ENCODE data around the gene CLIC6.

CLIC6 gene

GRCh38 chr21:34668803-34669148 is at the start of gene CLIC6:
TSS of gene CLIC6 (plus strand) at chr21:34668994. CDS start at chr21:34669389, 395 bp downstream.
- DNase-seq (ENCODE audit: low spot score) = no peak

- DNase-seq (ENCODE audit: low spot score) = no peak
Observed at GRCh38 chr21:34619841-34620665, 48.7 kb upstream of the CLIC6 start.

- DNase-seq (ENCODE audit: low spot score) = no peak
Observed at GRCh38 chr21:34621434-34622350, 47.1 kb upstream of the CLIC6 start.

GRCh38 chr21:34623516-34623915 is 45.3 kb upstream of the CLIC6 start:
- DNase-seq (ENCODE audit: low spot score) = no peak

GRCh38 chr21:34625030-34625593 is 43.7 kb upstream of the CLIC6 start:
- no peak for DNase-seq (ENCODE audit: low spot score)

DNA sequence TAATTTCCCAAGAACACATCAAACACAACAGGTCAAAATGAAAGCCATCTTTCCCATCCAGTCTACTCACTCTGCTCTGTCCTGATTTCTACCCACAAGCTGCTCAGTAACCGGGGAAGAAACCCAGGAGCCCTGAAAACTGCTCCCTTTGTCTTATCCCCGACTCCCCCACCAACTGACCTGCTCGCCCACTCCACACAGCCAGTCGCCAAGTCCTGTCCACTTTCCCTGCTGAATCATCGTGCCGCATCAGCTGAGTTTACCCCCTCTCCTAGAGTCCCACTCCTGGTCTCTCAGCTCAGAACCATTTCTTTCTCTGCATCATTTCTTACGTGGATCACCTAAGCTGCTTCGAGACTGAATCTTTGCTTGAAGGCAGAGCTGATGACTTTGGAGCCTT is 42.7 kb upstream of the CLIC6 start:
- DNase-seq (ENCODE audit: low spot score) = no peak

DNA sequence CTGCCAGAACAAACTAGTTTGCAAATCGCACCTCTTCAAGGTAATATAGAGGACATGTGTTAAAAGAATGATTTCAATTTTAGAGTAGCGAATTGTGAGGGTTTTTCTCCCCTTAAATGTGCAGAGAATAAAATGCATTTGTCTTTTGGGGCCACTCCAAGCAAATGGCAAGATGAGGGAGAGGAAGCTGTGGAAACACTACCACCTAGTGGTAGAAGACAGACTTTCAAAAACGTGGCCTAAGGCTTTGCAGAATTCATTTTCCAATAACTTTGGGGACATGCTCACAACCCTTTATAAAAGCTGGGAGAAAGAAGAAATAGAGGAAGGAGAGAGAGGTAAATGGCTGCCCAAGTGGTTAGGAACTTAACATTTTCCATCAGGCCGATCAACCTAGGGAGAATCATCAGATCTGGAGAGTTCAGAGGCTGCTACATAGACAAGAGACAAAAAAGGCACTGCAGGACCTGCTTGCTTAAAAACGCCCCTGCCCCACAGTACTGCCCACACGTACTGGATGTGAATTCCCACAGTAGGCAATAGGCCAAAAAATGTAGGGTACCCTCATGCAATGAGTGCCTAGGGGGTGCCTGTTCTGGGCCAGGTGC is 38.2 kb upstream of the CLIC6 start:
- peak; percentile 78 for DNase-seq (ENCODE audit: low spot score)

DNA sequence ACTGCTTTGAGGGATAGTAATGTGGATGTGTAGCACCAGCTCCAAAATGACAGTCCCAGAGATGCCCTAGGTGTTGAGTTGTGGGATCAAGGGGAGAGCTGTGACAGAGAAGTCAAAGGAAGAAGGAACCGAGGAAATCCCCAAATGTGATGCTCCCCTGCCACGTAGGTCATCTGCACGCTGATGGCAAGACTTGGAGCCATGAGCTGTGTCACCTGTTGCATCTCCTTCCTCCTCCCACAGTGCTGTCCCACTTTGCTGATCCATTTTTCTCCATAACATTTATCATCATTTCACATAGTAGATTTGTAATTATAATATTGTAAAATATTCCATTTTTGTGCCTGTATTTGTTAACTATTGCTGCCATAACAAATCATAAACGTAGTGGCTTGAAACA is 36.3 kb upstream of the CLIC6 start:
- no peak for DNase-seq (ENCODE audit: low spot score)

- DNase-seq (ENCODE audit: low spot score) = peak; percentile 40
Observed at GRCh38 chr21:34635307-34635706, 33.5 kb upstream of the CLIC6 start.

GRCh38 chr21:34636961-34637360 is 31.8 kb upstream of the CLIC6 start:
- DNase-seq (ENCODE audit: low spot score) = no peak

DNA sequence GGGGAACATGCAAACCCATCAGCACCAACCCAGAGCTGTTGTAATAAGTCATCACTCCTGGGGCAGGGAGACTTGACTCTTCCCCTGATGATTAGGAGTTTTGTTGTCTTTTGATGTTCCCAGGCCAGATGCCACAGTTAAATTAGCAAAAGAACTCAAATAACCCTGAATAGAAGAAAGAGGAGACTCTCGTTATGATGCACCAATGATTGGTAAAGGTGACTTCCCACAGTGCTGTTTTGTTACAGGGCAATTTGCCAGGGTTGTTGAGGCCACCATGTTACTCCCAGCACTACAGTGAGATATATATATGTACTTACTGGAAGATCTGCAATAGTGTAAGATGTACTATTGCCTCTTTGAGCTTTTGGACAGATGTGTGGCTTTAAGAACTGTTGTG is 29.5 kb upstream of the CLIC6 start:
- no peak for DNase-seq (ENCODE audit: low spot score)

- no peak for DNase-seq (ENCODE audit: low spot score)
Observed at GRCh38 chr21:34639882-34640788, 28.7 kb upstream of the CLIC6 start.

DNA sequence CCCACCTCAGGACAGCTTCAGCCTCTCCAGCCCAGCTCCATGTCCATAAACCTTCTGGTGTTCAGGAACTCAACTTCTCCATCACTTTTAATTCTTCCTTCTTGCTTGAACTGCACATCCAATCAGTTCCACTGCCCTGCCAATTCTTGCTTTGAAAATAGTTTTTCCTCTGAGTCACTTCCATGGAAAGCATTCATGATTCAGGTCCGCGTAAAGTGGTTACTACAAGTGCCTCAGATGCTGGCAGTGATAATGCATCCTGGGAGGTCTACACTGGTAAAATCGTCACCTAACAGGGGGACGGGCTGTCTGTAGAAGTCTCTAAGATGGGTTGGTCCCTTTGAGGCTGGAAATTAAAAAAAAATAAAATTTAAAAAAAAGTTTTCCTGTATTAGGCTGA is 27.9 kb upstream of the CLIC6 start:
- no peak for DNase-seq (ENCODE audit: low spot score)

DNA sequence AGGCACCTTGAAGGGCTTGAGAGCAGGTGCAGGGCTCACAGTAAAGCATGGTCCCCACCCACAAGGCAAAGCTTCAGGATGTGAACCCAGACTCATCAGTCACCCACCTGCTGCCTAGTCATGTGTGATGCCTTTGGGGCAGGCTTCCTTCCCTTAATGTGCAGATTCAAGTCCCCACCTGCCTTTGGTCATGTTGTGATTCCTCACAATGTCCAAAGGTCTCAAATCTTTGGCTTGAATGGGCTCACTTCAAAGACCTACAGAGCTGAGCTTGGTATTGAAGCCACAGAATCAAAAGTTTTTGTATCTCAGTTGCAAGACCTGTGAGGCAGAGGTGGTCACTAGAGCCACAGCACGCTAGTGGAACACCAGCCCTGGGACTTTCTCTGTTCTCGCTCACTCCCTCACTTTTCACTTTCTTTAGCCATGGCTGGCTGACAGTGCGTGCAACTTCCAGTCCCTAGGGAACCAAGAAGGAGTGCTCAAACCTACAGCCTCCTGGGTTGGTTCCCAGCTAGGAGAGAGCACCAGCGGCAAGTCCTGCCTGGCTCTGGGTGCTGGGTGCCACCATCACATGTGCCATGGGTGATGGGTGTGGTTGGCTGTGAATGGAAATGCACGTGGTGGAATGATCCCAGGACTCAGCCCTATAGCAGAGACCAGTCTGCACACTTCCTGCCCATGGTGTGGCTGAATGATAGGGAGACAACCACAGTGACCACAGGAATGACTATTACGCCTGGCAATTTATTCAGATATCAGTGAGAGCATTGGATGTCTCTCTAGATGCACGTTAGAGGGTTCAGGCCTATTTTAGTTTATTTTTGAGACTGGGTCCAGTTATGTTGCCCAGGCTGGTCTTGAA is 26.4 kb upstream of the CLIC6 start:
- no peak for DNase-seq (ENCODE audit: low spot score)

- DNase-seq (ENCODE audit: low spot score) = no peak
Observed at GRCh38 chr21:34644825-34645224, 24.0 kb upstream of the CLIC6 start.

GRCh38 chr21:34647555-34647954 is 21.2 kb upstream of the CLIC6 start:
- DNase-seq (ENCODE audit: low spot score) = no peak

GRCh38 chr21:34648739-34649297 is 20.0 kb upstream of the CLIC6 start:
- no peak for DNase-seq (ENCODE audit: low spot score)

DNA sequence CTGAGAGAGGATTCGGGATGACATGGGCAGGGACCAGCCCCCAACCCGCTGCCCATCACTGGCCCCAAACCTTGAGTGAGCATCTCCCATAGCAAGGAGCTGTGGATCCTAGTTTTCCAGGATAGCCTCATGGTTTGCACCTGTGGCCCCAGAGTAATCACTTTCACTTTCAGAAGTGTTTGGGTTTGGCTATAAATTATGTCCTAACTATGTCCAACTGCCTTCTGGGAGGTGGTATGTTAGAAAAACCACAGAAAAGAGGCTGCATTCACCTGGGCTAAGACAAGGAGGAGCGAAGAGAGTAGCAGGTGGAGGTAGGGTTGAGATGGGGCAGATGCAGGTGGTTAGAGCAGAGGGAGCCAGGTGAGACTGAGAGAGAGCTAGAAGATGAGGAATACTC is 19.4 kb upstream of the CLIC6 start:
- DNase-seq (ENCODE audit: low spot score) = no peak

- DNase-seq (ENCODE audit: low spot score) = no peak
Observed at GRCh38 chr21:34650861-34651431, 17.8 kb upstream of the CLIC6 start.

GRCh38 chr21:34651642-34652041 is 17.2 kb upstream of the CLIC6 start:
- DNase-seq (ENCODE audit: low spot score) = no peak

Measured in NAMALWA (cell line).